Activated T-cell treated with anti-CD3 and anti-CD28 coated beads, Interleukin-2, amount 50 U/mL, for 4 hours (primary cell): ENCODE measurements around the gene RETREG1. TPM values are rescaled to one million over a fixed set of nuclear protein-coding genes. Genes with fewer than 3 reads are reported as not detected.

ENCODE experiments used
- ATAC-seq, 2 donors: fragments of 200-7000 bp; cut with Tn5 transposase; one replicate each; pipeline ENCODE4 v1.10.0; 2021
- DNase-seq: peaks from one replicate; pipeline ENCODE4 v3.0.0-alpha.2; 2020
- H3K27me3 Mint-ChIP-seq: one replicate; pipeline ENCODE4 v1.8.0; 2021; ENCODE audit warnings: low read depth, mixed read lengths
- H3K36me3 Mint-ChIP-seq: one replicate; pipeline ENCODE4 v1.8.0; 2022; ENCODE audit warnings: mixed read lengths; ENCODE audit not compliant: insufficient read depth
- H3K4me1 Mint-ChIP-seq: one replicate; pipeline ENCODE4 v1.8.0; 2021; ENCODE audit warnings: low read depth, mixed read lengths
- H3K4me3 Mint-ChIP-seq: one replicate; pipeline ENCODE4 v1.8.0; 2021; ENCODE audit warnings: mild to moderate bottlenecking, moderate library complexity, mixed read lengths
- H3K9me3 Mint-ChIP-seq: one replicate; pipeline ENCODE4 v1.8.0; 2021; ENCODE audit warnings: mixed read lengths
- total RNA-seq, 3 donors: library from RNA; stranded (reverse); gene quantifications; one replicate each; pipeline ENCODE4 v1.2.1, GENCODE V29; 2021

Gene RETREG1
- total RNA-seq, 3 donors from 2014 or later = 9.6 to 12.2 (median 10.1) TPM

DNA sequence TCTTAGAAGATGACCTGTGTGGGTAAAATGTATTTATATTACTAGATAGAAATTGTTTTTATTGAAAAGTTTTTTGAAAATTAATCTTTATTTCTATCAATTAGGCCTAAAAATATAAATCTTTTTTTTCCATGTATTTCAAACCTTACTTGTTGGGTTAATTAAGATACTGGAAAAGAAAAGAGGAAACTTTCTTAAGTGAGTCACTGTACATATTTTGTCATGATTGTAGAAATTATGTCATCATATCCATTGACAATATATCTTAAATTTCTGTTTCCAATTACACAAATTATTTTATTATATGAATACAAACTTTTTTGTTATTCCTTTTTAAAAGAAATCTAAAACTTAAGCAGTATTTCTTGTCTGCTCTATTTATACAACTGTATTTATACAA lies 53.1 kb downstream of the RETREG1 start:
- ATAC-seq (no peak), DNase-seq (no peak)
- peaks cover 14% of the 10 kb centered on the region for H3K4me1 Mint-ChIP-seq
- peaks cover 37% of the 10 kb centered on the region for H3K36me3 Mint-ChIP-seq
- H3K4me3 Mint-ChIP-seq = no peak overlapping the region
- no peaks in the 10 kb centered on the region for H3K27me3 Mint-ChIP-seq
- H3K9me3 Mint-ChIP-seq = no peaks in the 10 kb centered on the region

- Mint-ChIP-seq H3K9me3 (no peaks in the 10 kb centered on the region), H3K4me3 (no peak overlapping the region), H3K4me1 (peaks cover 11% of the 10 kb centered on the region), H3K36me3 (peaks cover 28% of the 10 kb centered on the region), H3K27me3 (no peaks in the 10 kb centered on the region)
- DNase-seq (no peak), ATAC-seq (no peak)
These were observed 55.1 kb downstream of the RETREG1 start for GRCh38 chr5:16561660-16562059.

- H3K9me3 Mint-ChIP-seq = no peaks in the 10 kb centered on the region
- DNase-seq (no peak), ATAC-seq (no peak)
- peaks cover 18% of the 10 kb centered on the region for H3K36me3 Mint-ChIP-seq
- H3K4me3 Mint-ChIP-seq = no peak overlapping the region
- no peaks in the 10 kb centered on the region for H3K27me3 Mint-ChIP-seq
- H3K4me1 Mint-ChIP-seq = peaks cover 13% of the 10 kb centered on the region
These were observed 57.1 kb downstream of the RETREG1 start for GRCh38 chr5:16559702-16560101.

- Mint-ChIP-seq H3K4me3 (no peak overlapping the region), H3K4me1 (peaks cover 13% of the 10 kb centered on the region), H3K27me3 (no peaks in the 10 kb centered on the region), H3K36me3 (peaks cover 15% of the 10 kb centered on the region), H3K9me3 (no peaks in the 10 kb centered on the region)
- no peak for DNase-seq
- no peak for ATAC-seq
These were observed 57.7 kb downstream of the RETREG1 start for GRCh38 chr5:16558984-16559629.

GRCh38 chr5:16557477-16557876 lies 59.3 kb downstream of the RETREG1 start:
- Mint-ChIP-seq H3K36me3 (peaks cover 11% of the 10 kb centered on the region), H3K4me3 (no peak overlapping the region), H3K4me1 (peaks cover 17% of the 10 kb centered on the region), H3K9me3 (no peaks in the 10 kb centered on the region), H3K27me3 (no peaks in the 10 kb centered on the region)
- DNase-seq (no peak), ATAC-seq (no peak)

DNA sequence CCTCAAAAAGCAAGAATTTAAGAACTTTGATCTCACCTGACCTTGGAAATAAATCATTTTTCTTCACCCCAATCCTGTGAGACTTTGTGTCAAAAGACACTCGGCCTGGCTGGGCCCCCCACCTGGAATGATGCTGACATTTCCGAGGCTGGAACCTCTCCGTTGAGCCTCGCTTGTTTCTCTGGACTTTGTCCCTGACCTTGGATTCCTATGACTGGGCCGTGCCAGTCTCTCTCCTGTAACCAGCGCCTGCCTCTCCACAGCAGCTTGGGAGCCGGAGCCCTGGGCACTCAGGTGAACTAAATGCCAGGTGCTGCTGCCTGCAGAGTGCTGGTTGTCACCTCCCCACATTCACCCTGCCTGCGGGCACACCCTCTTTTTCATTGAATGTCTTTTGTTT lies 62.7 kb downstream of the RETREG1 start:
- peaks cover 13% of the 10 kb centered on the region for H3K36me3 Mint-ChIP-seq
- no peak overlapping the region for H3K4me3 Mint-ChIP-seq
- no peak for DNase-seq
- H3K9me3 Mint-ChIP-seq = no peaks in the 10 kb centered on the region
- no peak for ATAC-seq
- H3K4me1 Mint-ChIP-seq = peaks cover 32% of the 10 kb centered on the region
- no peaks in the 10 kb centered on the region for H3K27me3 Mint-ChIP-seq

- no peaks in the 10 kb centered on the region for H3K27me3 Mint-ChIP-seq
- DNase-seq (peak; percentile 47), ATAC-seq (peak; percentile 69 to 81)
- peaks cover 33% of the 10 kb centered on the region for H3K4me1 Mint-ChIP-seq
- peaks cover 11% of the 10 kb centered on the region for H3K36me3 Mint-ChIP-seq
- no peak overlapping the region for H3K4me3 Mint-ChIP-seq
- H3K9me3 Mint-ChIP-seq = no peaks in the 10 kb centered on the region
These were observed 64.0 kb downstream of the RETREG1 start for GRCh38 chr5:16552666-16553343.

- ATAC-seq (no peak), DNase-seq (no peak)
- Mint-ChIP-seq H3K36me3 (peaks cover 11% of the 10 kb centered on the region), H3K4me1 (peaks cover 34% of the 10 kb centered on the region), H3K4me3 (no peak overlapping the region), H3K9me3 (no peaks in the 10 kb centered on the region), H3K27me3 (no peaks in the 10 kb centered on the region)
These were observed 65.2 kb downstream of the RETREG1 start for GRCh38 chr5:16551628-16552027.

DNA sequence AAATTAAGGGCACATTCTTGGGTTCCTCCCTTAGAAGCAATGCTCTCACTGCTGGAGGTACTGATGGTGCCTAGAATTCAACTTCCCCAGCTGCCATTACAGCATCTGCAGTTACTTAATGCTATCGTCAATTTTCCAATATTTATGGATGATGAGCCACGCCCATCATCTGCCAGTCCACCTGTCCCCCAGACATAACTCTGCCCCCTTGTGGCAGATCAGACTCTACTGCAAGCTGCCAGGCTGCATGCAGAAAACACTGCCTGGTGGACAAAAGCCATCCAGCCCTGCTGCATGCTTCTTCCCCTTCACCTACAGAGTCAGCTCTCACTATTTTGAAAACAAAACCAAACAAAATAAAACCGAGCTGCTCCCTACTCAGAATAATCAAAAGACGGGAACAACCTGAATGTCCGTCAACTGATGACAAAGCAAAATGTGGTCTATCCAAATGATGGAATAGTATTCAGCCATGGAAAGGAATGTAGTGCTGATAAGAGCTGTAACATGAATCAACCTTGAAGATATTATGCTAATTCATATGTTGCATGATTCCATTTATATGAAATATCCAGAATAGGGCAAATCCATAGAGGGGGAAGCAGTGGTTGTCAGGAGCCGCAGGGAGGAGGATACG lies 66.4 kb downstream of the RETREG1 start:
- H3K4me3 Mint-ChIP-seq = no peak overlapping the region
- no peaks in the 10 kb centered on the region for H3K9me3 Mint-ChIP-seq
- peaks cover 35% of the 10 kb centered on the region for H3K4me1 Mint-ChIP-seq
- DNase-seq (no peak), ATAC-seq (no peak)
- H3K27me3 Mint-ChIP-seq = no peaks in the 10 kb centered on the region
- peaks cover 12% of the 10 kb centered on the region for H3K36me3 Mint-ChIP-seq

DNA sequence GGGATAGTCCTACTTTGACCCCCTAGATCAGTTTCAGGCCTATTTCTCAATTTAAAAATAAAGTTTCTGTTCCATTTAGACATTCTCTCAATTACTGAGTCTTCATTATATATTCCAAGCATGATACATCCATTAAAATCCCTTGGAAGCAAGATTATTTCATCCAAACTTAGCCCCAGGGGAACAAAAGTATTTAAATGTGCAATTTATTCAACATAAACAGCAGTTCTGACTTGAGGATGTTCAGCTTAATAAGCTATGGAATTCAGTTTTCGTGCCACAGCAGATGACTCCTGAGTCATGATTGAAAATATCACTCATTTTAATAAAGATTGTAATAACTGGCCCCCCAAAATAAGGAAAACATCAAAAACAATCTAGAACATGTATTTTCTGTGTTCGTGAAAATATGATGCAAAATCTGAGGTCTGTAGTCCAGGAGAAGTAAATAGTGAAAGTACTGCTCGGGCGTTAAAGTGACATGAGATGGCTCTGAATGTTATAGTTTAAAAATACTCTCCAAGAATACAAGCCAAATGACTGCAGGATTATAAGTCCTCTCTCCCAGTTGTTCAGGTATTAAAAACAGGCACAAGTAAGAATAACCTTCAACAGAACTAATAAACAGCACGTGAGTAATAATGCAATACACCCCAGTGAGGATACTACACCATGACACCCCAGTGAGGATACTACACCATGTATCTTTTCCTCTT lies 67.1 kb downstream of the RETREG1 start:
- Mint-ChIP-seq H3K27me3 (no peaks in the 10 kb centered on the region), H3K9me3 (no peaks in the 10 kb centered on the region), H3K4me3 (no peak overlapping the region), H3K36me3 (peaks cover 10% of the 10 kb centered on the region), H3K4me1 (peaks cover 39% of the 10 kb centered on the region)
- no peak for ATAC-seq
- no peak for DNase-seq

GRCh38 chr5:16548812-16549211 lies 68.0 kb downstream of the RETREG1 start:
- no peak overlapping the region for H3K4me3 Mint-ChIP-seq
- ATAC-seq = no peak
- no peaks in the 10 kb centered on the region for H3K9me3 Mint-ChIP-seq
- H3K36me3 Mint-ChIP-seq = peaks cover 10% of the 10 kb centered on the region
- H3K4me1 Mint-ChIP-seq = peaks cover 43% of the 10 kb centered on the region
- no peak for DNase-seq
- H3K27me3 Mint-ChIP-seq = no peaks in the 10 kb centered on the region

- peaks cover 10% of the 10 kb centered on the region for H3K36me3 Mint-ChIP-seq
- no peak overlapping the region for H3K4me3 Mint-ChIP-seq
- ATAC-seq = no peak
- no peak for DNase-seq
- H3K27me3 Mint-ChIP-seq = no peaks in the 10 kb centered on the region
- peaks cover 44% of the 10 kb centered on the region for H3K4me1 Mint-ChIP-seq
- no peaks in the 10 kb centered on the region for H3K9me3 Mint-ChIP-seq
These were observed 68.7 kb downstream of the RETREG1 start for GRCh38 chr5:16548115-16548514.

DNA sequence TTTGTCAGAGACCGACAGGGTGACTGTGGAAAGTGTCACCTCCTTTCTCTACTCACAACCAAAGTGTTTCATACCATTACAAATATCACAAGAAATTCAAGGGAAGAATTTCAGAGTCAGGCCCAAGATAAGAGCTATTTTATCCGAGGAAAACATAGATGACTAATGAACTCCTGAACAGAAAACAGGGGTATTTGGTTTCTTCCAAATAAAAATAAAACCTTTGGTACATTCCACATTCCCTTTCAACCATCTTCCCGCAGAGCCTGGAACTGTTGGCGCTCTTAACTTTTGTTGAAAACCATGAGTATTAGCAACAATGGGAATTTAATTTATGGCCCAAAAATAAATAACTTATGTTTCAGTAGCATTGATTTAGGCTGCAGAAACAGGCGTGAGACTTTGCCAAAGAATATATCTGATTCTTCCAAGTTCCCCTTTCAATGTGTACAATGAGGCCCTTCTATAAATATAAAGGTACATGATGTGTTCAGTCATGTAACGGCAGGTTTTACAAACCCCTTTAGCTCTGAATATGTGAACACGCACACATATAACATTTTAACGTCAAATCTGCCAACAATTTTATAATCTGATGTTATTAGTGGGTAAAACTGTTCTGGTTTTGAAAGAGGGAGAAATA lies 69.5 kb downstream of the RETREG1 start:
- peaks cover 44% of the 10 kb centered on the region for H3K4me1 Mint-ChIP-seq
- H3K27me3 Mint-ChIP-seq = no peaks in the 10 kb centered on the region
- no peak overlapping the region for H3K4me3 Mint-ChIP-seq
- no peaks in the 10 kb centered on the region for H3K9me3 Mint-ChIP-seq
- no peak for ATAC-seq
- DNase-seq = no peak
- peaks cover 8% of the 10 kb centered on the region for H3K36me3 Mint-ChIP-seq

GRCh38 chr5:16546732-16547131 lies 70.1 kb downstream of the RETREG1 start:
- no peak for ATAC-seq
- H3K4me1 Mint-ChIP-seq = peaks cover 50% of the 10 kb centered on the region

More at GRCh38 chr5:16546732-16547131, 70.1 kb downstream of the RETREG1 start:
- no peak overlapping the region for H3K4me3 Mint-ChIP-seq
- DNase-seq = no peak
- H3K9me3 Mint-ChIP-seq = no peaks in the 10 kb centered on the region
- H3K27me3 Mint-ChIP-seq = no peaks in the 10 kb centered on the region
- H3K36me3 Mint-ChIP-seq = peaks cover 8% of the 10 kb centered on the region
